GM10266 (cell line): ENCODE results near the gene GFRA4.

ENCODE experiments used
- DNase-seq: peaks from one replicate; pipeline ENCODE4 v3.0.0; 2012; ENCODE audit errors: extremely low spot score
- TF ChIP-seq, protein P1 (sequence below): IDR thresholded peaks from 2 replicates; pipeline ENCODE4 v1.5.1; 2012; ENCODE audit warnings: mild to moderate bottlenecking, low read depth; ENCODE audit not compliant: control insufficient read depth, insufficient read depth; ENCODE audit errors: missing control alignments

The GFRA4 gene

DNA sequence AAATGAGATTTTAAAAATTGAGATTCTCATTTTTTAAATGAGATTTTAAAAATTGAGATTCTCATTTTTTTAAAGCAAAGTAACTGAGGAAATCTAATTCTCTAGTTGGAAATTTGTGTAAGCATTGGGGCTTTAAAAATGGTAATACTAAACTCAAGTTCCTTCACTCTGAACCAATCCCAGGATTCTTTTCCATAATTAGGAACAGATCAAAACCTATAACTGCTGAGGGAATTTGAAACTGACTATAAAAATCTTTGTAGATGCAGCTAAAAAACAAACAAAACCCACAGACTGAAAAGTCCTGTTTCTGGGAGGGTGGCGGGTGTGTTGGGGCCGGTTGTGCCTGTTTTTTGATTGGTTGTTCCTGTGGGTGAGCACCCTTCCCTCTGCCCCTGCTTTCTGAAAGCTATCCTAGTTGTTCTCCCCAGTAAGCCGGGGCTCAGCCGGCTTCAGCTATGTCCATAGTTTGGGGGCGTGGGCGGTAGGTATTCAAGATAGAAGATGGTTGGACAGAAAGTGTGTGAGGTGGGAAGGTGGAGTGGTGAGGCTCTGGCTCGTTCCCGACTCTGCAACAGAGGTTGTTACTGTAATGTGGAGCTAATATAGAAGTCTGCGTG lies 49.3 kb downstream of the GFRA4 start:
- TF ChIP-seq, protein P1, sequence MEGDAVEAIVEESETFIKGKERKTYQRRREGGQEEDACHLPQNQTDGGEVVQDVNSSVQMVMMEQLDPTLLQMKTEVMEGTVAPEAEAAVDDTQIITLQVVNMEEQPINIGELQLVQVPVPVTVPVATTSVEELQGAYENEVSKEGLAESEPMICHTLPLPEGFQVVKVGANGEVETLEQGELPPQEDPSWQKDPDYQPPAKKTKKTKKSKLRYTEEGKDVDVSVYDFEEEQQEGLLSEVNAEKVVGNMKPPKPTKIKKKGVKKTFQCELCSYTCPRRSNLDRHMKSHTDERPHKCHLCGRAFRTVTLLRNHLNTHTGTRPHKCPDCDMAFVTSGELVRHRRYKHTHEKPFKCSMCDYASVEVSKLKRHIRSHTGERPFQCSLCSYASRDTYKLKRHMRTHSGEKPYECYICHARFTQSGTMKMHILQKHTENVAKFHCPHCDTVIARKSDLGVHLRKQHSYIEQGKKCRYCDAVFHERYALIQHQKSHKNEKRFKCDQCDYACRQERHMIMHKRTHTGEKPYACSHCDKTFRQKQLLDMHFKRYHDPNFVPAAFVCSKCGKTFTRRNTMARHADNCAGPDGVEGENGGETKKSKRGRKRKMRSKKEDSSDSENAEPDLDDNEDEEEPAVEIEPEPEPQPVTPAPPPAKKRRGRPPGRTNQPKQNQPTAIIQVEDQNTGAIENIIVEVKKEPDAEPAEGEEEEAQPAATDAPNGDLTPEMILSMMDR: no peak

DNA sequence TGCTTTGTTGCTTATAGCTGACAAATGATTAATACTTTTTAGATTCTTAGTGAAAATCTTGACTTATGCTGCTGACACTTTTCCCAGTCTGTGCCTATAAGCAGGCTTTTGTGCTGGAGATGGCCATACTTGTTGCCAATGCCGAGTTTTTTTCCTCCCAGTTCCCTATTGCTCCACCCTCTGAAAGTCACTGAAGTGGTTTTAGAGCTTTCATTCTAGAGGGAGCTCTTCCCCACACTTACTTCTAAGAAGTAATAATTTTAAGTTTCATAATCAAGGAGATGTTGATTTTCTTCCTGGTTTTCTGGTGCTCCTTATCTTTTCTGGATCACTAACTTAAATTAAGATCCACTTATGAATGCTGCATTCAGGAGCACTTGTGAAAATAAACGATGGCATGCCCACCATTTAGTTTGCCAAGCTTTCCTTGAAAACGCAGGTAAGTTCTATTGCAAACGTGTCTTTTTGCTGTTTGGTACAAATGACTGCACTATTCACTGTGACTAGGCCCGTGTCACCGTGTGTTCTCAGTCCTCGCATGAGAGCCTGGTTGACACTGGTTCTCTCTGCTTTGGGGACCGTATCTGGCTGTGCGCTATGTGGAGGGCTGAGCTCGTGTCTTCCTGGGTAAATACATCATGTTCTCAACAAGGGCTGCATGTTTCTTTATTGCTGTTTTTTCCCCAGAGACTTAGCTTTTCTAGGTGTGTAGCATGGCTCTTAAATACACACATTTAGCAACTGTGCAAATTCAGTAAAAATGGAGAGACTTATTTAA lies 50.2 kb downstream of the GFRA4 start:
- TF ChIP-seq, protein P1: no peak
- DNase-seq: no peak

More for the DNA sequence above, 49.3 kb downstream of the GFRA4 start:
- DNase-seq: no peak

DNA sequence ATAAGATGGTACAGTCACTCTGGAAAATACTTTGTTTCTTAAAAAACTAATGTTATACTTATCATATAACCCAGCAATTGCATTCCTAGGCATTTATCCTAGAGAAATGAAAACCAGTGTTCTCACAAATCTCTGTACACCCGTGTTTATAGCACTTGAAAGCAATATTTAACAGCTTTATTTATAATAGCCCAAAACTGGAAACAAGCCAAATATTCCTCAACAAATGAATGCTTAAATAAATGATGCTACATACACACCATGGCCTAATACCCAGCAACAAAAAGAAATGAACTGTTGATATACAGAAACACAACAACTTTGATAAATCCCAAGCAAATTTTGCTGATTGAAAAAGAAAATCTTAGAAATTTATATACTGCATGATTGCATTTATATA lies 51.3 kb downstream of the GFRA4 start:
- DNase-seq: no peak
- TF ChIP-seq, protein P1: no peak
